ENCODE measurements around the gene STON2.
"Not testable (repeated sequence)": the region's sequence is repeated elsewhere in the genome, so short reads cannot be mapped to it uniquely, and the experiment has no call there.

Gene STON2

DNA sequence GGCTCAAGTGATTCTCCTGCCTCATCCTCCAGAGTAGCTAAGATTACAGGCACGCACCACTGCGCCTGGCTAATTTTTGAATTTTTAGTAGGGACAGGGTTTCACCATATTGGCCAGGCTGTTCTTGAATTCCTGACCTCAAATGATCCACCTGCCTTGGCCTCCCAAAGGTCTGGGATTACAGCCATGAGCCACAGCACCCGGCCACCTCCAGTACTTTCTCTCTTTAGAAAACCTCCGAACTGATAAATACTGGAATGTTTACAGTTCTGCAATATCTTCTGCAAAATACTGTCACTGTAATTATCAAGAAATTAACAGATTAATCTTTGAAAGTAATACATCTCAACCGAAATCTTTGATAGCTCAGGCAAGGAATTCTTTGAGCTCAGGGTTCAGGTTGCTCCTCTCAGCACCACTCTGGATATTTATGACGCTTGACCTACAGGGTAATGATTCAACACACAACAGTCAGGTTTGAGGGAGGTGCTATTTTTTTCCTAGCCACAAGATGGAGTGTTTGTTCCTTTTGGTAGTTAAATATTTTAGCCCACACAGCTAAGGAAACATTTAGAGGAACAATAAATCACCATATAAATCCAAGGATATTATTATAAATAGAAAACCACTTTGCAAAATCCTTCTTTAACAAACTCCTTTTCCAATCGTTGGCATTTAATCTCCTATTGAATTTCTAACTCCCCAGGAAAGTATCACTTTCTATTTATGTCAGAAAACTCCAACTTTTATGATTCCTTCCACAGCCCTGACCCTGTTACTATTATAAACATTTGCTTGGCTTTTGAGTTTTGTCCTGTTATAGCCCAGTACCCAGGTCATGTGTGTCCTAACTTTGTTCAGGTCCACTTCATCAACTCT is 130.8 kb downstream of the STON2 start:
- no peak for DNase-seq (ENCODE audit: low read depth in 1 of 2, low spot score in 1 of 2)

DNA sequence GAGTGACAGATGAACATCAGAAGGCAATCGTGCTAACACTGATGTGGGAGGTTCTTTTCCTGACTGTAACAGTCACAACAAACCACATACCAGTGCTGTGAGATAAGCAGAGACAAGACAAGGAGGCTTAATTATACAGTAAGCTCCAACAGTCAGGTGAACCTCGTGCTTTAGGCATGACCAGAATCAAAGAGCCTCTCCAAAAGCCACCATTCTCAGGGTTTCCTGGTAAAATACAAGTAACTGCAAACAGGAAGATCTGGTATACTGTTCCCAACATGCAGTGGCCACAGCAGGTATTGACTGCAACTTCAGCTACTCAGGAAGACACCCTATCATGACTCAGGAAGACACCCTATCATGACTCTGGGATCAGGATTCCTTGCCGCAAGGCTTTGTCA is 132.1 kb downstream of the STON2 start:
- no peak for DNase-seq (ENCODE audit: low read depth in 1 of 2, low spot score in 1 of 2)

DNA sequence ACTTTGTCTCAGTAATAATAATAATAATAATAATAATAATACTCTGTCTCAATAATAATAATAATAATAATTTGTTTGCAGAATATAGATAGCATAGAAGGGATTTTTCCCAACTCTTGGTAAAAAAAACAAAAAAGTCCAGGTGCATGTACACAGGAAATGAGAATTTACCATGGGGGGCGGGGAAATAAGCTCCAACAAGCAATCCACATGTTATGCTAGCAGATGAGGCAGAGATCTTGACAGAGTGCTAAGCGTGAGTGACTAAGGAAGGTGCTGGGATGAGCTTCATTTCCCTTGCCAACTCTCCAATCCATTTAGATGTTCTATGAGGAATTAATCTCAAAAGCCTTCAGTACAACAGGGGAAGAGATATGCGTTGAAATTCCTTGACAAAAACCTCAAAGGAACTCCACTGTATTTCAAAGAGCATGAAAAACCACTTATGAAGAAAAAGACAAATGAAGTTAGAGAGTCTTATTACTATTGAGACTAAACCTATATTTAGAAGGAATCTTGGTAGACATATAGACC is 134.4 kb downstream of the STON2 start:
- no peak for DNase-seq (ENCODE audit: low read depth in 1 of 2, low spot score in 1 of 2)

DNA sequence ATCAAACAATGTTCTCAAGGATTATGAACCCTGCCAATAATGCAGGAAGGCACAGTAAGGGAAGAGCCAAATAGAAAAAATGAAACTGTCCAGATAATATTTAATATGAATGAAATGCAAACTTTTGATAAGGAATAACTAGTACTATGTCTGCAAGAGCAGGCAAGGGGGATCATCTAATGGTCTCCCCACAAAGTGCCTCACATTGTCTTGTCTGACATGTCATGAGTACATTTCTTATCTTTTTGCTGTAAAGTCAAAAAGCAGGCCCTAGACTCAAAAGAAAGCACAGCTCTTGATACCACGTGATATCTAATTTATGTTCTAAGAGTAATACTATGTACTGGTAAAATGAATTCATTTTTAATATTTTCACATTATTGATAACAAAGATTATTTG is 135.5 kb downstream of the STON2 start:
- no peak for DNase-seq (ENCODE audit: low read depth in 1 of 2, low spot score in 1 of 2)

DNA sequence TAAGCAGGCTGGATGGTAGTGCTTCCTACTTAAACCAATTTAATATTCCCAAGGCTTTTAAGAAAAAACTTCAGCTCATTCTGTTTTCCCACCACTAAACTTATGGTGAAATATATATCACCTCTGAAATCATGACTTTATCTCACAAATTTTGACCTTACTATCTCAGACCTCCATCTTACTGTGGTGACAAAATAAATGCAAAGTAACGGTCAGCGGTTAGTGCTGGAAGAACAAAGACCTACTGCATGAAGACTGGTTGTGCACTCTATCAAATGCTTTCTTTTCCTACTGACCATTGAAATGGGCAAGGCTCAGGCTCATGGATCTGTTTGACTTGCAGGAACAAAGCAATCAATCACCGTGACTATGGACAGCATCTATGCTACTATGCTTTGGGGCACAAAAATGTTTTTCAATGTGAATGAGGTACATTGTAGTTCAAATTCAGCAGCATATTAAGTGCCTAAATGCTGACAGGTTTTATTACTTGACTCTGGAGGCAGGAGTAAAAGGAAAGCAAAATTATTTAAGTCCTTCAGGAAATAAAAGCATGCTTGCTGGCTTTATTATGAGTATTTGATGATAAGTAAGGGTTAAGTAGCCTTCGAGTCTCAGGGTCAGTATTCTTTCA is 136.2 kb downstream of the STON2 start:
- no peak for DNase-seq (ENCODE audit: low read depth in 1 of 2, low spot score in 1 of 2)

DNA sequence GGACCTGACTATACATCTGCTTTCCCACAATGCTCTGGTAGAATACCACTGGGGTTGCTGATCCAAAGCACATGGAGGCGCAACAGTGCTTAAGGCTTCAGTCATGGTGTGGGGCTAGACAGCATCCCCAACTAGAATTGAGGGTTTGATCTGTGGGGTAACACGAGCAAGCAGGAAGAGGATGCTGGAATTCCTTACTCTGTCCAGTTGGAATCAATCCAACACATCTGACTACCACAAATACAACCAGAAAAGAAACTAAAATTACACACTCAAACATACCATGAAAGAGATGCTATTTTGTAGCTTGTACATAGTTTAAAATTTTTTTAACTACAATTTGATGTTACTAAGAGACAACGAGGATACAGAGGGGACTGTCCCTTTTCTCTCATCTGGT is 138.9 kb downstream of the STON2 start:
- no peak for DNase-seq (ENCODE audit: low read depth in 1 of 2, low spot score in 1 of 2)

DNA sequence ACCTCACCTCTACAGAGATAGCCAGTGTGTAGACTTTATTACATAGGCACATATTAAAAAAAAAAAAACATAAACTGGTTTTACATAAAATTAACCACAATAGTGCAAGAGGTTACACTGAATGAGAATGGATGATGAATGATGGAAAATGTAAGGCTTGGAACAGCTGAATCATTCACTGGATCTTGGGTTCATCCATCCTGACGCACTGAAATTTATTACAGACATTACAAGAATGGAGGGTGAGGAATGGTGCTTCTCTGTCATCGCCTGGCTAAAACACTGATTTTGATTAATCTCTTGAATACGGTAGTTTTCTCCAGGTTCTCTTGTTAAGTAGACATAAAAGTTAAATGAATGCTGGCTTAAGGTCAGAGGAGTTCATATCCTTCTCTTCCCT is 139.4 kb downstream of the STON2 start:
- DNase-seq (ENCODE audit: low read depth in 1 of 2, low spot score in 1 of 2) = no peak

DNA sequence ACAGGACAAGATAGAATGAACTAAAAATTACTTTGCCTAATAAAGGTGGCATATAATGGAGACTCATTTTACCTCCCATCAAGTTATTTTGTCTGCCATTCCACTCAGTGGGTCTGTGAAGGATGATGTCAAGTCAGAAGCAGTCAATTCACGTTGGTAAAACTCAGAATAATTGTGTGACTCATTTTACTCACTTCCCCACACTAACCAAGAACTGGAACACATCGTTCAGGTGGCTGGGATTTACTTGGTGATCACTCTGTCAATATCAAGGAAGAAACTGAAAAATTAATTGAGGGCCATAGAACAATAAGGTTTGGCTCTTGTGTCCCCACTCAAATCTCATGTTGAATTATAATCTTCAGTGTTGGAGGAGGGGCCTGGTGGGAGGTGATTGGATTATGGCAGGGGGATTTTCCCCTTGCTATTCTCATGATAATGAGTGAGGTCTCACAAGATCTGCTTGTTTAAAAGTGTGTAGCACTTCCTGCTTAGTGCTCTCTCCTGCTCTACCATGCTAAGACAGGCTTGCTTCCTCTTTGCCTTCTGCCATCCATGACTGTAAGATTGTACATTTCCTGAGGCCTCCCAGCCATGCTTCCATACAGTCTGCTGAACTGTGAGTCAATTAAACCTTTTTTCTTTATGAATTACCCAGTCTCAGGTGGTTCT is 143.7 kb downstream of the STON2 start:
- no peak for DNase-seq (ENCODE audit: low read depth in 1 of 2, low spot score in 1 of 2)

DNA sequence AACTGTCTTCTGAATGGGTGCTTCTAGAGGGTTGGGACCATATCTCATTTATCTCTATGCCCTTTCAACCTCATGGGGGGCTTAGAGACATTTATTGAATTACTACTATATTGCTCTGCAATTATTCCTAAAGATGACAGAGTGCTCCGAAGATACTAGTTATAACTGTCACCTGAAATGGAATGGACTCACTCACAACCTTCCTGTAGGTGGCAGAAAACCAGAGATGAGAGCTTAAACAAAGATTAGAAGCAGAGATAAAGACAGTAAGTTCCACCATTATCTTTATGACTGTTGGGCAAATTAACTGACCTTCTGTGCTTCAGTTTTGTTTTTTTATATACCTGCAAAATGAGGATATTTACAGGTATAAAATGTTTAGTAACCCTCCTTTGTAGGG is 147.8 kb downstream of the STON2 start:
- no peak for DNase-seq (ENCODE audit: low read depth in 1 of 2, low spot score in 1 of 2)

DNA sequence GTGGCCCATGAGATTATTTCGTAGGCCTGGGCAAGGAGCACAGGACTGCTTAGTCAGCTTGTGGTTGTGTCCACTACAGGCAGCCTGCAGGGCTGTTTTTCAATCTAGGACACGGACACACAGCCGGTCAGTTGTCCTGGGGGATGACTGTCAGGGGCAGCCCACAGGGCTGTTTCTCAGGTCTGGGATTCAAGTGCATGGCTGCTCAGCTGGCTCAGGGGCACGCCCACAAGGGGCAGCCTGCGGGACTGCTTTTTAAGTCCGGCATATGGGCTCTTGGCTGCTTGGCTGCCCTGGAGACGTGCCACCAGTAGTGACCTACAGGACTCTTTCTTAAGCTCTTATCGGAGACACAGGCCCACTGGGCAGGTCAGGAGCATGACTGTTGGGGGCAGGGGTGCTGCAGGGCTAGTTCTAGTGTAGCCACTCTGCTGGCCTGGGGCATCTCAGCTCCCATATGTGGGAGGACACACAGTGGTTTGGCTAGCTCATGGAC is 152.8 kb downstream of the STON2 start:
- DNase-seq (ENCODE audit: low read depth in 1 of 2, low spot score in 1 of 2) = no peak

DNA sequence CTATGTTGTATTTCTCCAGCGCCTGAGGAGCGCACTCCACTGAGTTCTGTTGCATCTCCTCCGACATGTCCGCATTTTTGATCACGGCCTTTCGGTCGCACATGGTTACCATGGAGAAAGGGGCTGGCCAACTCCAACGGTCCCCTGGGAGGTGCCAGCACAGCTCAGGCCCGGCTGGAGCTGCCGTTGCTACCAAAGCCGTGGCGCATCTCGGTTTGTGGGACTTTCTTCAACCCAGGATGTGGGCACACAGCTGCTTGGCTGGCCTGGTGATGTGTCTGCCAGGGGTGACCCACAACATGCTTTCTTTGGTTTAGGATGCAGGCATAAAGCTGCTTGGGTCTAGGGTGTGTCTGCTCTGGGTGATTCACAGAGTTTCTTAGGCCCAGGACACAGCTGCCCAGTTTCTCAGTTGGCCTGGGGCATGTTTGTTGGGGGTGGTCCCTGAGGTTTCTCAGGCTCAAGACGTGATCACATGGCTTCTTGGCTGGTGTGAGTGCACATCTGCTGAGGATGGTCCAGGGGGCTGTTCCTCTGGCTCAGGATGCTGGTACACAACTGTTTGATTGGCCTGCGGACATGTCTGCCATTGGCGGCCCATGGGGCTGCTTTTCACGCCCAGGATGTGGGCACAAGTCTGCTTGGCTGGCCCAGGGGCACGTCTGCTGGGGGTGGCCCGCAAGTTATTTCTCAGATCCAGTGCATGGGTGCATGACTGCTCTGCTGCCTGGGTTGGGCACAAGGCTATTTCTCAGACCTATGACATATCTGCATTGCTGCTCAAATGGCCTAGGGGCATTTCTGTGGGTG is 153.5 kb downstream of the STON2 start:
- DNase-seq (ENCODE audit: low read depth in 1 of 2, low spot score in 1 of 2) = no peak

DNA sequence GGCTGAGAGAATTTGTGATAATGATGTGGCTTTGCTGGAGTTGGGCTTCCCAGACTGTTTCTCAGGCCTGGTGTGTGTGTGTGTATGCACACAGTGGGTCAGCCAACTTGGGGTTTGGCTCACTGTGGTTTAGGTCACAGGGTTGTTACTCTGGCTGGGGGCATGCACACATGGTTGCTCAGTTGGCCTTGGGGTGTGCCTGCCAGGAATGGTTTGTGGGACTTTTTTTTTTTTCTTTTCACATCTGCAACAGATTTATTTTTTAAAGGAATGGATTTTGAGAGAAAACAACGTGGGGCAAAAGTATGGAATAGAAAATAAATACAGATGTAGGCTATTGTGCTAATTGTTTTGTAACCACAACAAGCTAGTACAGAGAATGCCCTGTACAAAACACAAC is 154.4 kb downstream of the STON2 start:
- DNase-seq (ENCODE audit: low read depth in 1 of 2, low spot score in 1 of 2) = no peak

DNA sequence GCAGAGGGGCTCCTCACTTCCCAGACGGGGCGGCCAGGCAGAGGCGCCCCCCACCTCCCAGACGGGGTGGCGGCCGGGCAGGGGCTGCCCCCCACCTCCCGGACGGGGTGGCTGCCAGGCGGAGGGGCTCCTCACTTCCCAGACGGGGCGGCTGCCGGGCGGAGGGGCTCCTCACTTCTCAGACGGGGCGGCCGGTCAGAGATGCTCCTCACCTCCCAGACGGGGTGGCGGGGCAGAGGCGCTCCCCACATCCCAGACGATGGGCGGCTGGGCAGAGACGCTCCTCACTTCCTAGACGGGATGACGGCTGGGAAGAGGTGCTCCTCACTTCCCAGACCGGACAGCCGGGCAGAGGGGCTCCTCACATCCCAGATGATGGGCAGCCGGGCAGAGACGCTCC is 155.7 kb downstream of the STON2 start:
- not testable (repeated sequence) for DNase-seq (ENCODE audit: low read depth in 1 of 2, low spot score in 1 of 2)

DNA sequence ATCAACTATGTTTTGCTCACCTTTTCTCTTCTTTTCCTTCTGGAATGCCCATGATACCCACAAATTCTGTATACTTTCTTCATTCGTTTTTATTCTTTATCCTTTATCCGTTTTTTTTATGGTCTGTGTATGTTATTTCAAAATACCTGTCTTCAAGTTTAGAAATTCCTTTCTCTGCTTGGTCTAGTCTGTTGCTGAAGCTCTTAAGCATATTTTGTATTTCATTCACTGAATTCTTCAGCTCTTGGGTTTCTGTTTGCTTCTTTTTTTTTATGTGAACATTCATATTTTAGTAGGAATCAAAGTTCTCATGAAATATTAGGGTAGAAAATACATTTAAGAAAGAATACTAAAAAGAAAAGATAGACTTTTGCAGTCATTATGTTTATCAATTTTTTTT is 156.6 kb downstream of the STON2 start:
- no peak for DNase-seq (ENCODE audit: low read depth in 1 of 2, low spot score in 1 of 2)

DNA sequence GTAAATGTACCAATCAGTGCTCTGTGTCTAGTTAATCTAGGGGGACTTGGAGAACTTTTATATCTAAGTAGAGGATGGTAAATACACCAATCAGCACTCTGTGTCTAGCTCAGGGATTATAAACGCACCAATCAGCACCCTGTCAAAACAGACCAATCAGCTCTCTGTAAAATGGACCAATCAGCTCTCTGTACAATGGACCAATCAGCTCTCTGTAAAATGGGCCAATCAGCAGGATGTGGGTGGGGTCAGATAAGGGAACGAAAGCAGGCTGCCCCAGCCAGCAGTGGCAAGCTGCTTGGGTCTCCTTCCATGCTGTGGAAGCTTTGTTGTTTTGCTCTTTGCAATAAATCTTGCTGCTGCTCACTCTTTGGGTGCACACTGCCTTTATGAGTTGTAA is 163.3 kb downstream of the STON2 start:
- DNase-seq (ENCODE audit: low read depth in 1 of 2, low spot score in 1 of 2) = not testable (repeated sequence)

DNA sequence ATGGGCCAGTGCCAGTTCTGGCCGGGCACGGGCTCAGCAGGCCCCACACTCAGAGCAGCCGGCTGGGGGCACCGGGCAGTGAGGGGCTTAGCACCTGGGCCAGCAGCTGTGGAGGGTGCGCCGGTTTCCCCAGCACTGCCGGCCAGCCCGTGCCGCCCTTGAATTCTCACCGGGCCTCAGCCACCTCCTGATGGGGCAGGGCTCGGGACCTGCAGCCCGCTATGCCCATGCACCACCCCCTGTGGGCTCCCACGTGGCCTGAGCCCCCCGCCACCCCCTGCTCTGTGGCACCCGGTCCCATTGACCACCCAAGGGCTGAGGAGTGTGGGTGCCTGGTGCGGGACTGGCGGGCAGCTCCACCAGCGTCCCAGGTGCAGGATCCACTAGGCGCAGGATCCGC is 164.0 kb downstream of the STON2 start:
- DNase-seq (ENCODE audit: low read depth in 1 of 2, low spot score in 1 of 2) = no peak

DNA sequence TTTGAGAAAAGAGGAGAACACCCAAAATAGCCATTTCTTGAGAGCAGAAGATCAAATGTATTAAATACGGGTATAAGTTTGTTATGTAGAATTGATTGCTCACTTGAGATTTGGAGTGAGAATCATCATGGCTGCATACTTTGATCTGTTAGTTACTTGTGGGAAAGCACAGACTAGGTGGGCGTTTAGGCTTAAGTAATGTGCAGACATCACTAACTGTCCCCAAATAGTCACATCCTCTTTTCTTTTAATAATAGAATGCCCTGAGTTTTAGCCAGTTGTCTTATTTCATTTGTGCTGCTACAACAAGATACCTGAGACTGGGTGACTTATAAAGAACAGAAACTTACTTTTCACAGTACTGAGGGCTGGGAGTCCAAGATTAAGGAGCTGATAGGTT is 165.0 kb downstream of the STON2 start:
- DNase-seq (ENCODE audit: low read depth in 1 of 2, low spot score in 1 of 2) = no peak

DNA sequence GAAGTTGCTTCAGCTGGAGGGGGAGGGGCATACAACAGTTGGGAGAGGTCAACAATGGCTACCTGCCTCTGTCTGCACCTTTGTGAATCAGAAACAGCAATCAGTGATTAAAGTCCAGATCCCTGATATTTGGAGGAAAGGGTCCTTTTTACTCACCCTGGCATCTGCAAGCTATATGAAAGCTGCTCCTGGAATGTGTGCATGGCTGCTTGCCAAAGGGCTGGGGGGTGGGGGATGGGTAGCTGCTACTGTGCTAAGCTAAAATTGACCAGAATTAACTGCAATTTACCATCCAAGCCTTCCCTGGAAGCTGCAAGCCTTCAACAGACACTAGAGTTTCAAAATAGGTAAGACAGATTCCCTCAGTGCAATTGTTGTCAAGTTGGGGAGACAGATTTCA is 165.8 kb downstream of the STON2 start:
- DNase-seq (ENCODE audit: low read depth in 1 of 2, low spot score in 1 of 2) = no peak

DNA sequence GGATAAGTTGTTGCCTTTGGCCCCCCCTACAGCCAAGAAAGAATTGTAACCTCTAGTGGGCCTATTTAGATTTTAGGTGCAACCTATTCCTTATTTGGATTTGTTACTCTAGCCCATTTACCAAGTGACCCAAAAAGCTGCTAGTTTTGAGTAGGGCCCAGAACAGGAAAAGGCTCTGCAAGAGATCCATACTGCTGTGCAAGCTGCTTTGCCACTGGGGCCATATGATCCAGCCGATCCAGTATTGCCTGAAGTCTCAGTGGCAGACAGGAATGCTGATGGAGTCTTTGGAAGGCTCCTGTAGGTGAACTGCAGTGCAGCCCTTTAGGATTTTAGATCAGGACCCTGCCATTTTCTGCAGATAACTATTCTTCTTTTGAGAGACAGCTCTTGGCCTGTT is 166.5 kb downstream of the STON2 start:
- DNase-seq (ENCODE audit: low read depth in 1 of 2, low spot score in 1 of 2) = no peak

DNA sequence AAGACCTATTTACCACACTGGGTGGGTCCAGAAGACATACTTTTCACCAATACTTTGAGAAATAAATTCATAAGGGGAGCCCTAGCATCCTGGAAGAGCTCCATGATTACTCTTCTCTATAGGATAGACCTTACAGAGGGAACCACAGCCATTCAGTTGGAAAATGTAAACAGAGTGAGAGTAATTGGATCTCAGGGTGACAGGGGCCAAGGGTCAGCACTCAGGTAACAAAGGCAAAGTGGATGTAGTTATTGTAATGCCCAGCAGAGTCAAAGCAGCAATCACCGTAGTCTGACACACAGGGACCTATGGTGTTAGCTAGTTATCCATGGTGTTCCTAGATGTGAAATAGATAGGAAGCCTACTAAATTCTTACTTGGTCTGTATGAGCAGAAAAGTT is 168.6 kb downstream of the STON2 start:
- no peak for DNase-seq (ENCODE audit: low read depth in 1 of 2, low spot score in 1 of 2)

DNA sequence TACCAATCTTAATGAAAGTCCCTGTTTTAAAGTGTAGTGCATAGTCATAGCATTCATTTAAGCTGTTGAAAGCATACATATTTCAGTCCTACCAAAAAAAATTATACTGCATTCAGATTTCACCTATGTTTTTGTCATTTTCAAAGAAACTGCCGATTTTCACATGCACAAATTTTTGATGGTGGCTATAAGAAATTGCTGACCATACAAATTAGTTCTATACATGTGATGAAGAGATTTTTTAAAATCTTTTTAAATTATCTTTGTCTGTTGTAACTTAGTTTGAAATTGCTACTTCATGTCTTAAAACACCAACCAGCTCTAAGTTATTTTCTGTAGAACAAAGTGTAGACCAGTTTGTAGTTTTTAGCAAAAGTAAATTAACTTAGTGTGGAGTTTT is 175.9 kb downstream of the STON2 start:
- DNase-seq (ENCODE audit: low read depth in 1 of 2, low spot score in 1 of 2) = no peak
